ENCODE results near the gene ATP8A2.

The ATP8A2 gene

DNA sequence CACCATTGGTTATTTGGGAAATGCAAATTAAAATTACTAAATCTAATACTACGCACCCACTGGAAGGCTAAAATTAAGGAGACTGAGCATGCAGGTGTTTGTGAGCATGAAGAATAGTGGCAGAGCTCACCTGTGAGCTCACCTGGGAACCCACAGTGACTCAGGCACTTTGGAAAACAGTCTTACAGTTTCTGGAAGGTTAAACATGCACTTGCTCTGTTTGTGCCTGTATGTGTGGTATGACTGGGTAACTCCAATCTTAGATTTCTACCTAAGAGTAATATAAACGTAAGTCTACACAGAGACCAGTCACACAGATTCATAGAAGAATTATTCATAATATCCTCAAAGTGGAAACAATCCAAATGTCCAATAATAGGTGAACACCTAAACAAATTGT lies 318.8 kb downstream of the ATP8A2 start:
- DNase-seq, result no peak

- no peak for DNase-seq
These were observed 319.9 kb downstream of the ATP8A2 start for GRCh38 chr13:25691654-25692053.

- DNase-seq, result no peak
These were observed 320.3 kb downstream of the ATP8A2 start for GRCh38 chr13:25692099-25692498.

- DNase-seq, result no peak
These were observed 327.3 kb downstream of the ATP8A2 start for GRCh38 chr13:25699056-25699455.

GRCh38 chr13:25699600-25699999 lies 327.8 kb downstream of the ATP8A2 start:
- no peak for DNase-seq

DNA sequence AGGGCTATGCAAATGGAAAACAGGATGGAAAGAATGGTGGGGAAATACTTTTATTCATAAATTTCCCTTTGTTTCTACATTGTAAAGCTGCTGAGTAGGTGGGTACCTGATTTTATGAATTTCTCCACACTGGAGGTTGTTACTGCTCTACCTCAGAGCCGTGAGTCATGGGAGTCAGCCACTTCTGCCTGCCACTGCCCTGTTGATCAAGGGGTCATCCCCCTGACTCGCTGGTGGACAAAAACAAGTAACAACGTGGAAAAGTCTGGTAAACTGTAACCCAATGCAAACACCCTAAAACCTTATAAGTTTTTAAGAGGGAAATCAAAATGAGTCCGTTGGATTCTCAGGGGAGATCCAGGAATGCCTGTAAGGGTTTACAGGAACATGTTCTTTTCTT lies 329.5 kb downstream of the ATP8A2 start:
- DNase-seq, result no peak

- no peak for DNase-seq
These were observed 330.6 kb downstream of the ATP8A2 start for GRCh38 chr13:25702386-25702785.

DNA sequence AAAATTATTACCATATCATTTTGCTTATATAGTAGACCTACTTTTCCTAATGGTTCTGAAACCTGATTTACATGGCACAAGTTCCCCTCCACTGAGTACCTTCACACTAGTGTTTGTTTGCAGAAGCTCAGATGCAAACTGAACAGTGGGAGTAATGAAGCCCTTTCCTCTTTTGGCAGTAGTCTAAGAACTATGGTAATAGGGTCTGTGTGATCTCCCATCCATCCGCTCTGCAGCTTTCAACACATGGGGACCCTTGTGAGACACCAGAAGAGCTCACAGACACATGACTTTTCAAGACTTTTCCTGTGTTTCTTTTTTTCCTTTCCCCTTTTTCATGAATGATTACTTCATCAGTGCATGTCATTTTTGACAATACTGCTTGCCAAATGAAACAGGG lies 336.0 kb downstream of the ATP8A2 start:
- no peak for DNase-seq

DNA sequence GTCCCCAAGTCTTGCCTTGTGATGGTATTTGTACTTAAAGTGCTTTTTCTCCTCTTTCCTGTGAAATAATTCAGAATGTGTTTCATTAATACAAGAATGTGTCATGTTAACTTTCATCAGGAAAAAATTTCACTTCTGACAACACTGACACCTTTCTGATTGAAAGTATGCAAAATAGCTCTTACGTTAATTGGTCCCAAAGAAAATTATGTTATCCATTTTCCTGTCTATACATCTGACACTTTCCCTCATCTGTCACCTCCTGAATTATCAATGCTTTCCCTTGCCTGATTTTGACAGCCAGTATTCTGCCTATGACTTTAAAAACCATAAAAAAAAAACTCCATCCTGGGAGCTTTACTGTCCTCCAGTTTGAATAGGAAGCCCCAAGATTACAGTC lies 336.5 kb downstream of the ATP8A2 start:
- DNase-seq, result no peak

GRCh38 chr13:25709088-25709487 lies 337.3 kb downstream of the ATP8A2 start:
- DNase-seq, result no peak

- no peak for DNase-seq
These were observed 344.0 kb downstream of the ATP8A2 start for GRCh38 chr13:25715760-25716159.

GRCh38 chr13:25717666-25718197 lies 346.0 kb downstream of the ATP8A2 start:
- no peak for DNase-seq

DNA sequence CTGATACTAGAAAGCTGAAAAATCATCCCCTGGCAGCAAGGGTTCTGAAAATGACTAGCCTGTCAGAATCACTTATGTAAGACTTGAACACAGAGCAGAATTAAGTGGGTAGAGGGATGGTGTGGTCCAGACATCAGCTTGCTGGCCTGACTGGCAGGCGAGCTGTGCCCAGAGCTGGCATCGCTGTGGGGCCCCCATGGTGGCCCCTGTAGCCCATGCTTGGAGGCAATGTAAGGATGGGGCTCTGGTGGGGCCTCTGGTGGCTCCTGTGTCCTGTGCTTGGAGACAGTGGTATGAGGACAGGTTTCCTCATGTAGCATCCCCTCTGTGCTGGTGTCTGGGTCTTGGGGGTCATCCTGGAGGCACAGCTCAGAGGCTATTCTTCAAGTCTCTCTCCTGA lies 347.9 kb downstream of the ATP8A2 start:
- no peak for DNase-seq

DNA sequence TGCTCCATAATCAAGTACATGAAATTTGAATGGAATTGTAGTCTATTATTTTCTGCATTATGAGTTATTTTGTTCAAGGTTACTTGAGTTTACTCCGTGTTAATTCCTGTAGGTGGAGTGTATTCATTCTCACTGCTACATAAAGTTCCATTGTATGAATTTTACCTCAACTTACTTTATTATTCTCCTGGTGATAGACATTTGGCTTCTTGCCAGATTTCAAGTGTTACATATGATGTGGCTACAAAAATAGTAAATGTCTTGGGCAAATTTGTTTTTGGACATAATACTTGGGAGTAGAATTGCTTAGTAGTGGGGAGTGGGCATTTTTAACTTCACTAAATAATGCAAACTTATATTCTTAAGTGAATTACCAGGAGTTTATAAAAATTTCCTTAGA lies 351.1 kb downstream of the ATP8A2 start:
- DNase-seq, result no peak

DNA sequence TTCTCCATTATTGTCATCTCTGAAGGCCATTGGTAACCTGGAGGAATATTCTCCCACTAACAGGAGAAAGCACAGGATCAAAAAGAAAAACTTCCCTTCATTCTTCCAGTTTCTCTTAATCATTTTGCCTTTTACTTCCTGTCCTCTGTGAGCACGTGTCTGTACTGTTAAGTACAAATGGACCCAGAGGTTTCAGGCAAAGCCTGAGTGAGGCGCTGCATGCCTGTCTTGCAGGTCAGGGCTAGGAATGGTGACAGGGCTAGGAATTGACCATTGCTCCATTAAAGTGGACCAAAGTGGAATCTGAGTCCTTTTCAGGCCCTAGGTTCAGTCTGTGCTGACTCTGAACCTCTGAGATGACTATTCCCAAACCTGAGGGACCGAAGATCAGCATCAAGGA lies 353.3 kb downstream of the ATP8A2 start:
- DNase-seq, result no peak

DNA sequence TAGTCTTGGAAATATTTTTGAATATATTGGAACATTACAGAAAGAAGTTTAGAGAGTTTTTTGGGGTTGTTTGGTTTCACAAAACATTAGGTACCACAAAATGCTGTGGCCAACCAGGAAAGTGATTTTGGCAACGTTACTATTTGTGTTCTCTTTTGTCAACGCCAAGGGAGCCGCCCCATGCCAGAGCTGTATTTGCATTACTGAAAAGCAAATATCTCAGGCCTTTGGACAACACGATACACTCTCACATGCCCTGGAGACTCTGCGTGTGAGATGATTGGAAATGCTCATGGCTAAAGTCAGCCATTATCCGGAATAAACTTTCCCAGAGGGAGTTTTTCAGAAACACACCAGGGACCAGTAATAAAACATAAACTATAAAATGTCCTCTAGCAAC lies 355.5 kb downstream of the ATP8A2 start:
- DNase-seq, result no peak

DNA sequence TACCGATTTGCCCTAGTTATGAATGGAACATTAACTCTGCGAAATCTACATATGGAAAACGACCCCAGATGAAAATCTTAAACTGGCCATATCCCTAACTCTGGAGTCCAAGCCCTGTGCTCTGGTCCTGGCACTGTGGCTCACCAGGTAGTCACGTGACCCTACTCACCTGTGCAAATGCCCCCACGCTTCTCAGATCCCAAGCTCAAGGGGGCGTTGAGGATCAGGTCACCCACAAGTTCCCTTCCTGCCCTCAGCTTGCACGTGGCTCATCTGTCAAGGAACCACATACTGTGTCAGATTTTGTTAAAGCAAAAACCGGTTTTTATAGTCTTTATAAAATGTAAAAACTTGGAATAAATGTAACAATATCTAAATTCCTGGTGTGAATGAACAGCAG lies 356.0 kb downstream of the ATP8A2 start:
- no peak for DNase-seq

- no peak for DNase-seq
These were observed 357.4 kb downstream of the ATP8A2 start for GRCh38 chr13:25729201-25729600.

DNA sequence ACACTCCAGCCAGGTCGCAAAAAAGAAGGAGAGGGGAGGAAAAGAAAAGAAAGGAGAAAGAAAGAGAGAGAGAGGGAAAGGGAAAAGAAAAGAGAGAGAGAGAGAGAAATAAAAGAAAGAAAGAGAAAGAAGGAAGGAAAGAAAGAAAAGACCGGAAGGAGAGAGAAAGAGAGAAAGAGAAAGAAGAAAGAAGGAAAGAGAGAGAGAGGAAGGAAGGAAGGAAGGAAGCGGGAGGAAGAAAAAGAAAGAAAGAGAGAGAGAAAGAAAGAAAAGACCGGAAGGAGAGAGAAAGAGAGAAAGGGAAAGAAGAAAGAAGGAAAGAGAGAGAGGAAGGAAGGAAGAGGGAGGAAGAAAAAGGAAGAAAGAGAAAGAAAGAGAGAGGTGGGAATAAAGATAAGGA lies 359.3 kb downstream of the ATP8A2 start:
- DNase-seq, result no peak

DNA sequence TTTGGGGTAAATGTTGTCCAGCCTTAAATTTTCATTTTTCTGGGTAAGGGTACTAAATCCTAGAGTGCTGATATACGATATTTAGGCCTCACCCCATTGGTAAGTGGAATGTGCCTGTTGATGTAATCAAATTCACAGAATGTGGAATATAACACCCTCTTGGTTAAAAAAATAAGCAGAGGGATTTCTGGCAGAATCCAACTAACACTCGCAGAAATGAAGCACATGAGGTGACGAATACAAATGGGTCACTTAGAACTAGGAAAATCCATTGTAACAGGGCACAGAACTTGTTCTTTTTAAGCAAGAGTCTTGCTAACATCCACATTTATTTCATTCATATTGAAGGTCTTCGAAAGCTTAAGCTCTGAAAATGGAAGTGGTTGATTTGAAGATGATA lies 359.8 kb downstream of the ATP8A2 start:
- no peak for DNase-seq

DNA sequence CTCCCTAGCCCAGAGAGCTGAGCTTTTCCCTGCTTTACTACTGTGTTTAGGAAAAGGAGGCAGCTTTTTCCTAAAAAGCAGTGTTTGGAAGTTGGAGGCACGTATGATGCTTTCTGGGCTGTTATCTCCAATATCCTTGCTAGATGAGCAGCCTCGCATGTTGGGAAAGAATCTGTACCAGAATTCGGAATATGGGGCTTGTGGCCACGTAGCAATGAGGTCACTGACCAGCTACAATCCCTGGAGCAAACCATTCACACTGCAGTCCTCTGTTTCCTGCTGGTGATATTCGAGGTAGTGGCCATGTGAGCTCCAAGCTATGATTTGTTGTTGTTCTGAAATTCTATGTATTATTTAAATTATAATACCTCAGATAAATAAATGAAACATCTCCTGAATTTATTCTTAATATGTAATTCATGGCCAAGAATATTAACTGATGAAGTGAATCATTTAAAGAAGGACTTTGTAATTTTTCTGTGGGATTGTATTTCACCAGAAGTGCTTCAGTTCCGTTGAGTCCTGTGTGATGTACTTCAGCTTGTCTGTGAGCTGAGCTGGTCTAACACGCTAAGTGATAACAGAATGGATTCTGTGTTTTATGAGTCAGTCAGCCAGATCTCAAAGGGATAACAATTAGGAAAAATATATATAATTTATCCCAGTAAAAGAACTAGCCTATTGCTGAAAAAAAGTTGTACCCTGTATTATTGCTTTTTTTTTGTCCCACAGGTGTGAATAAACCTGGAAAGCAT lies 360.5 kb downstream of the ATP8A2 start:
- DNase-seq, result no peak

GRCh38 chr13:25733001-25733491 lies 361.3 kb downstream of the ATP8A2 start:
- DNase-seq, result no peak

- DNase-seq, result no peak
These were observed 362.1 kb downstream of the ATP8A2 start for GRCh38 chr13:25733696-25734435.
